HEK293 (cell line): ENCODE measurements around the gene PJVK.

ENCODE experiments used
- CTCF ChIA-PET: fragments of 350-600 bp; formaldehyde crosslinking; extraction: SDS; loops from one replicate; lab custom pipeline; 2021; ENCODE audit warnings: antibody characterized with exemption; lab: Yijun Ruan, JAX
- POLR2A ChIA-PET: fragments of 300-600 bp; formaldehyde crosslinking; extraction: SDS; loops from one replicate; lab custom pipeline; 2020; ENCODE audit warnings: antibody characterized with exemption, inconsistent platforms; lab: Yijun Ruan, JAX
- H3K27ac ChIP-seq: fragments of 200-500 bp; sonication (Bioruptor generic); 2 replicates; pipeline ENCODE4 v1.5.1; 2014; ENCODE audit warnings: low read depth, low read length, control low read depth, inconsistent platforms; ENCODE audit errors: extremely low read depth
- H3K36me3 ChIP-seq, 2 experiments: fragments of 200-500 bp in 1 of 2; sonication (Bioruptor generic) in 1 of 2; 1 replicate in 1 of 2; 2 replicates in 1 of 2; pipeline ENCODE4 v1.5.1; 2014 to 2017; ENCODE audit warnings: inconsistent platforms in 2 of 2, low read length in 2 of 2; ENCODE audit not compliant: control insufficient read depth in 2 of 2, insufficient read depth in 1 of 2
- H3K4me1 ChIP-seq: fragments of 200-500 bp; sonication (Bioruptor generic); 2 replicates; pipeline ENCODE4 v1.5.1; 2014; ENCODE audit warnings: mild to moderate bottlenecking, low read length, inconsistent platforms; ENCODE audit not compliant: control insufficient read depth, insufficient read depth
- H3K4me3 ChIP-seq: 2 replicates; pipeline ENCODE4 v1.5.1; 2011; ENCODE audit warnings: low read depth, mild to moderate bottlenecking, control low read depth, low read length, moderate library complexity
- H3K9me3 ChIP-seq: fragments of 200-500 bp; sonication (Bioruptor generic); 2 replicates; pipeline ENCODE4 v1.5.1; 2014; ENCODE audit warnings: low read depth, low read length, inconsistent platforms; ENCODE audit not compliant: control insufficient read depth, insufficient read depth
- BCL6B ChIP-seq: fragments of 450-650 bp; formaldehyde crosslinking; IDR thresholded peaks from 2 replicates; pipeline ENCODE4 v1.5.1; 2017; ENCODE audit warnings: missing biosample characterization, missing genetic modification characterization
- PBX3 ChIP-seq: sonication (generic); formaldehyde crosslinking; IDR thresholded peaks from 2 replicates; pipeline ENCODE4 v1.8.1; 2022; ENCODE audit warnings: mild to moderate bottlenecking, moderate library complexity, missing genetic modification reagents
- ZBTB8A ChIP-seq: fragments of 450-650 bp; formaldehyde crosslinking; IDR thresholded peaks from 2 replicates; pipeline ENCODE4 v1.5.1; 2016; ENCODE audit warnings: missing biosample characterization, missing genetic modification characterization
- ZNF202 ChIP-seq: fragments of 450-650 bp; formaldehyde crosslinking; IDR thresholded peaks from 2 replicates; pipeline ENCODE4 v1.5.1; 2016; ENCODE audit warnings: missing biosample characterization, missing genetic modification characterization, borderline replicate concordance
- ZNF223 ChIP-seq: fragments of 450-650 bp; formaldehyde crosslinking; IDR thresholded peaks from 2 replicates; pipeline ENCODE4 v1.5.1; 2016; ENCODE audit warnings: missing biosample characterization, missing genetic modification characterization
- ZNF335 ChIP-seq: fragments of 450-650 bp; formaldehyde crosslinking; conservative IDR thresholded peaks from 2 replicates; pipeline ENCODE4 v1.5.1; 2016; ENCODE audit warnings: missing biosample characterization, missing genetic modification characterization
- ZNF37A ChIP-seq: fragments of 450-650 bp; IDR thresholded peaks from 2 replicates; pipeline ENCODE4 v1.5.1; 2018; ENCODE audit warnings: missing biosample characterization, missing genetic modification characterization
- ZNF423 ChIP-seq: fragments of 450-650 bp; formaldehyde crosslinking; IDR thresholded peaks from 2 replicates; pipeline ENCODE4 v1.5.1; 2016; ENCODE audit warnings: missing biosample characterization, missing genetic modification characterization
- ZNF544 ChIP-seq: fragments of 450-650 bp; formaldehyde crosslinking; IDR thresholded peaks from 2 replicates; pipeline ENCODE4 v1.5.0; 2017; ENCODE audit warnings: missing biosample characterization, missing genetic modification characterization
- ZNF600 ChIP-seq: fragments of 450-650 bp; formaldehyde crosslinking; IDR thresholded peaks from 2 replicates; pipeline ENCODE4 v1.5.1; 2016; ENCODE audit warnings: missing biosample characterization, missing genetic modification characterization
- ZNF658 ChIP-seq: fragments of 450-650 bp; formaldehyde crosslinking; IDR thresholded peaks from 2 replicates; pipeline ENCODE4; 2016; ENCODE audit warnings: missing biosample characterization, missing genetic modification characterization
- ZNF660 ChIP-seq: fragments of 450-650 bp; IDR thresholded peaks from 2 replicates; pipeline ENCODE4 v1.5.1; 2018; ENCODE audit warnings: missing biosample characterization, mild to moderate bottlenecking, missing genetic modification characterization
- ZNF692 ChIP-seq: fragments of 450-650 bp; formaldehyde crosslinking; IDR thresholded peaks from 2 replicates; pipeline ENCODE4 v1.5.1; 2016; ENCODE audit warnings: missing biosample characterization, missing genetic modification characterization
- ZNF701 ChIP-seq: fragments of 450-650 bp; formaldehyde crosslinking; IDR thresholded peaks from 2 replicates; pipeline ENCODE4 v1.5.1; 2016; ENCODE audit warnings: missing biosample characterization, missing genetic modification characterization
- ZNF792 ChIP-seq: fragments of 450-650 bp; formaldehyde crosslinking; IDR thresholded peaks from 2 replicates; pipeline ENCODE4 v1.5.1; 2016; ENCODE audit warnings: missing biosample characterization, missing genetic modification characterization
- ZNF837 ChIP-seq: fragments of 450-650 bp; formaldehyde crosslinking; IDR thresholded peaks from 2 replicates; pipeline ENCODE4 v1.5.1; 2016; ENCODE audit warnings: missing biosample characterization, missing genetic modification characterization

PJVK gene

DNA sequence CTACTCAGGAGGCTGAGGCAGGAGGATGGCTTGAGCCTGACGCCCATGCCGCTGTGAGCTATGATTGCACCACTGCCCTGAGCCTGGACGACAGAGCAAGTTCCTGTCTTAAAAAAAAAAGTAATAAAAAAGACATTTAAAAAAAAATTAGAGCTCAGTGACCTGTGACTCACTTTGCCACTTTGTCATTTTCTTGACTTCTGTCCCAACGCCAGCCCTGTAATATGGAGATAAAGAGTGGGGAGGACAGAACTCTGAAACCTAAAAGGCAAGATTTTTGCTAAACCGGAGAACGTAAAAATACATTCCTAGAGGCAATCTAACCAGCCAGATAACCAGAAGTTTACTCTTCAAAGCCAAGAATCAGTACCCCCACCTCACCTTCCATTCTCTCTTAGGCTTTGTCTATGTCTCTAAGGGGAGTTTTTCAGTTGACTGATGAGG is 49.2 kb upstream of the PJVK start:
- H3K9me3 ChIP-seq = no peaks in the 10 kb centered on the region
- POLR2A ChIA-PET = interaction anchor here (1.6 kb wide), 1 partner anchor 12 kb away, joined by 7 read pairs; no protein-coding TSS in a partner anchor
- TF ChIP-seq BCL6B (tag by site-specific recombination) (no peak), ZBTB8A (tag by site-specific recombination) (no peak), ZNF423 (tag by site-specific recombination) (no peak), ZNF837 (tag by site-specific recombination) (no peak), ZNF223 (tag by site-specific recombination) (no peak), ZNF202 (tag by site-specific recombination) (no peak), ZNF792 (tag by site-specific recombination) (no peak), PBX3 (no peak)
- TF ChIP-seq, all 188 proteins: peak for 0
- CTCF ChIA-PET = interaction anchor here (0.6 to 1.7 kb wide), 5 partner anchors 13 to 495 kb away, joined by 3 to 10 read pairs (median 4); no protein-coding TSS in a partner anchor
- no peaks in the 10 kb centered on the region for H3K4me1 ChIP-seq
- H3K36me3 ChIP-seq = no peaks in the 10 kb centered on the region
- no peak overlapping the region for H3K27ac ChIP-seq
- H3K4me3 ChIP-seq = no peak overlapping the region

- Histone ChIP-seq H3K27ac (no peak overlapping the region), H3K9me3 (no peaks in the 10 kb centered on the region), H3K4me1 (no peaks in the 10 kb centered on the region), H3K36me3 (no peaks in the 10 kb centered on the region), H3K4me3 (no peak overlapping the region)
- no peak for TF ChIP-seq ZNF658 (tag by site-specific recombination)
- TF ChIP-seq ZNF37A (tag by site-specific recombination) = no peak
- no peak for TF ChIP-seq ZNF701
- TF ChIP-seq ZNF660 (tag by site-specific recombination) = no peak
- TF ChIP-seq ZNF692 (tag by site-specific recombination) = no peak
- ChIA-PET CTCF (interaction anchor here (0.7 to 3.0 kb wide), 2 partner anchors 10 to 292 kb away, joined by 3 to 19 read pairs; no protein-coding TSS in a partner anchor), POLR2A (interaction anchor here (1.3 kb wide), 1 partner anchor 11 kb away, joined by 4 read pairs; no protein-coding TSS in a partner anchor)
These were observed 47.4 kb upstream of the PJVK start for GRCh38 chr2:178403671-178404306.

- TF ChIP-seq ZNF600 (tag by site-specific recombination) (no peak), ZNF335 (tag by site-specific recombination) (peak; percentile 54; the same call in 1 of the 2 replicates), ZNF544 (tag by site-specific recombination) (no peak)
- Histone ChIP-seq H3K9me3 (no peaks in the 10 kb centered on the region), H3K4me3 (no peak overlapping the region), H3K27ac (no peak overlapping the region), H3K36me3 (no peaks in the 10 kb centered on the region), H3K4me1 (no peaks in the 10 kb centered on the region)
- POLR2A ChIA-PET = interaction anchor here (0.9 to 1.3 kb wide), 2 partner anchors 10 kb away, joined by 3 to 4 read pairs; no protein-coding TSS in a partner anchor
- CTCF ChIA-PET = interaction anchor here (0.6 to 3.0 kb wide), 4 partner anchors 9 to 293 kb away, joined by 3 to 19 read pairs (median 5); no protein-coding TSS in a partner anchor
These were observed 46.8 kb upstream of the PJVK start for GRCh38 chr2:178404368-178404767.
